Aorta (tissue), 5 donors: ENCODE measurements around the gene MYO9A. TPM values are rescaled to one million over a fixed set of nuclear protein-coding genes. Genes with fewer than 3 reads are reported as not detected.
A peak's percentile ranks its signal among the peaks of the same experiment; 100 is the strongest.

Experiments used
- ATAC-seq: fragments of 200-7000 bp; cut with Tn5 transposase; one replicate; pipeline ENCODE4 v1.9.1; 2022; ENCODE audit warnings: moderate library complexity; ENCODE audit not compliant: low FRiP score
- DNase-seq, 2 donors: peaks; one replicate each; pipeline ENCODE4 v3.0.0-alpha.2; 2020
- H3K27ac ChIP-seq, 2 donors: one replicate each; pipeline ENCODE4 v1.5.1; 2013; ENCODE audit warnings: low read length in 2 of 2, mild to moderate bottlenecking in 2 of 2, moderate library complexity in 2 of 2, control low read depth in 1 of 2, inconsistent platforms in 1 of 2, low read depth in 1 of 2
- H3K27me3 ChIP-seq, 2 donors: one replicate each; pipeline ENCODE4 v1.6.1; 2013; ENCODE audit warnings: control low read depth in 1 of 2, low read length in 1 of 2, mild to moderate bottlenecking in 1 of 2, moderate library complexity in 1 of 2; ENCODE audit not compliant: insufficient read depth in 2 of 2, control insufficient read depth in 1 of 2
- H3K36me3 ChIP-seq, 2 donors: one replicate each; pipeline ENCODE4 v1.6.1; 2013; ENCODE audit warnings: control low read depth in 1 of 2, low read length in 1 of 2, mild to moderate bottlenecking in 1 of 2; ENCODE audit not compliant: insufficient read depth in 2 of 2, control insufficient read depth in 1 of 2
- H3K4me1 ChIP-seq, 2 donors: one replicate each; pipeline ENCODE4 v1.6.1; 2013; ENCODE audit warnings: low read length in 2 of 2, control low read depth in 1 of 2, mild to moderate bottlenecking in 1 of 2, moderate library complexity in 1 of 2; ENCODE audit not compliant: insufficient read depth in 2 of 2, control insufficient read depth in 1 of 2
- H3K4me3 ChIP-seq, 2 donors: one replicate each; pipeline ENCODE4 v1.5.1; 2013; ENCODE audit warnings: low read length in 2 of 2, control low read depth in 1 of 2, mild to moderate bottlenecking in 1 of 2
- H3K9me3 ChIP-seq: one replicate; pipeline ENCODE4 v1.6.1; 2013; ENCODE audit warnings: mild to moderate bottlenecking, low read length; ENCODE audit not compliant: control insufficient read depth
- WGBS, 2 donors: extraction: QIAGEN DNeasy Blood & Tissue Kit; methylation state at CpG; one replicate each; pipeline ENCODE4 v1.1.7; 2013; 5-methylcytosine and 5-hydroxymethylcytosine counted together
- intact Hi-C, 2 donors: fragments of 100-400 bp; cut with DNase I; formaldehyde crosslinking; loops; one replicate each; pipeline versions ENCODE4 v1.14.2 to v1.15.0; 2022
- polyA plus RNA-seq, 2 donors: library from polyadenylated mRNA; stranded (reverse); fragments of 200-250 nt; gene quantifications; one replicate each; pipeline ENCODE4 v1.2.3, GENCODE V29; 2013
- total RNA-seq, 2 donors: library from RNA; stranded (reverse); fragmentation: NEBNext Ultra II Directional; extraction: Animal tissue kit (Norgen Biotek cat#: 25700); gene quantifications; one replicate each; pipeline ENCODE4 v1.2.1, GENCODE V29; 2021
- donor health status: healthy with polysubstance abuse.
- donor health status: Bipolar disorder and iron deficiency.
- donor health status: DM: no; HTN: no; CAD: no.
- donor health status: DM: no; HTN: no; CAD: no.
- donor health status: DM: yes; HTN: yes; CAD: no.

The MYO9A gene
- total and polyA plus RNA-seq, 4 donors: 4.9 to 93.7 (median 44.1) TPM

DNA sequence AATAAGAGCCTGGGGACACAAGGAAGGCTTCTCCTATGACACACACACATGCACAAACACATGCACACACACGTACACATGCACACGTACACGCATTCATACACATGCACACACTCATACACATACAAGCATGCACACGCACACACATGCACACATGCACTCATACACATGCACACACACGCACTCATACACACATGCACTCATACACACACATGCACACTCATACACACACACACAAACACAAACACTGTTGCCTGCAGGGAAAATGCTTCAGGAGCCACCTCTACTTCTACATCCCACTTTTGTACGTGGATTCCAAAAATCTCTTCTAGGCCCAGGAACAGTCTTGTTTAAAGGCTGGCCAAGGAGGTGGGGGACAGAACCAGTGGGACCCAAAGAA lies 328.3 kb downstream of the MYO9A start:
- intact Hi-C loops: no loop called here
- Histone ChIP-seq H3K27me3 (no peaks in the 10 kb centered on the region), H3K36me3 (no peaks in the 10 kb centered on the region), H3K4me1 (peaks cover 0 to 4% of the 10 kb centered on the region in 2 donors), H3K9me3 (no peaks in the 10 kb centered on the region), H3K27ac (no peak overlapping the region), H3K4me3 (no peak overlapping the region)
- 86 to 96% methylated on average over 6 of the region's 6 CpGs for WGBS, 2 donors
- ATAC-seq (no peak), DNase-seq (no peak)

DNA sequence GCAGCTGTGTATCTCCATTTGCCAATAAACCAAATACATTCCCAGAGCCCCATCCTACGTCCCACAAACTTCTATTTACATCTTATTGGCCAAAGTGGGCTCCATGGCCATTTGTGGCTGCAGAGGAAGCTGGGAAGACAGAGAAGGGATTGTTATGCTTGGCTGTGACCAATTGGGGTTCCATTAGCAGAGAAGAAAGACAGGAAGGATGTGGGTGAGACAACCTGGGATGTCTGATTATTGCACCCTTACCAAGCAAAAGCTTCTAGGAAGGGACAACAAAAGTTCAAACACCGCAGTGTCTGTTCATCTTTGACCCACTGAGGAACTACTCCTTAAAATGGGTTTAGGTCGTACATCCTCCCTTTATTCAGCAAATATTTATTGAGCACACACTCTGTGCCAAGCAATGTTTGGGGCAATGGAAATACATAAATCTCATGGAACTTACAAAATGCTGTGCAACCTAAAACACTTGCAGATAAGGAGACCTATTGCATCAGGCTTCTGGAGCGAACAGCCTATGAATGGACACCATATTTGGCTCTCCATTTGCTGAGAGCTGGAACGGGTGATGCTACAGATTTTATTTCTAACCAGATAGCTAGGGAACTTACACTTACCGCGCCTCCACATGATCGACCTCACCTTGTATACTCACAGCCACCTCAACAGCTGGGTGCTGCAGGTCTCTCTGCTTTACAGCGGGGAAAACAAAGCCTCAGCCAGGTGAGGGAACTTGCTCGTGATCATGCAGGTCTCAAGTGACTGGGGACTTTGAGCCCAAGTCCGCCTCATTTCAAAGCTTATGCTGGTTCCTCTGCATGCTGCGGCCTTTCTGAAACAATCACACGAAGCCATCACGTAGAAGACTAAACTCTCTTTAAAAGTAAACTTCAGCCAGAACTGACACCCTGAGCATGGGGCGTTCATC lies 329.0 kb downstream of the MYO9A start:
- intact Hi-C loops: no loop called here
- Histone ChIP-seq H3K27me3 (no peaks in the 10 kb centered on the region), H3K36me3 (no peaks in the 10 kb centered on the region), H3K27ac (no peak overlapping the region), H3K4me1 (peaks cover 0 to 4% of the 10 kb centered on the region in 2 donors), H3K9me3 (no peaks in the 10 kb centered on the region), H3K4me3 (no peak overlapping the region)
- ATAC-seq (no peak), DNase-seq (no peak)
- 86 to 89% methylated on average over 15 of the region's 15 CpGs for WGBS, 2 donors

GRCh38 chr15:71786673-71787072 lies 331.3 kb downstream of the MYO9A start:
- WGBS, 2 donors: 89 to 90% methylated on average over 7 of the region's 7 CpGs
- no peak overlapping the region for H3K27ac ChIP-seq
- ATAC-seq: no peak
- no peaks in the 10 kb centered on the region for H3K4me1 ChIP-seq
- no peak for DNase-seq
- intact Hi-C loops: no loop called here
- no peaks in the 10 kb centered on the region for H3K9me3 ChIP-seq
- no peak overlapping the region for H3K4me3 ChIP-seq
- no peaks in the 10 kb centered on the region for H3K27me3 ChIP-seq
- H3K36me3 ChIP-seq: no peaks in the 10 kb centered on the region

GRCh38 chr15:71785996-71786395 lies 332.0 kb downstream of the MYO9A start:
- intact Hi-C loops: no loop called here
- Histone ChIP-seq H3K4me1 (no peaks in the 10 kb centered on the region), H3K27ac (no peak overlapping the region), H3K36me3 (no peaks in the 10 kb centered on the region), H3K9me3 (no peaks in the 10 kb centered on the region), H3K4me3 (no peak overlapping the region), H3K27me3 (no peaks in the 10 kb centered on the region)
- ATAC-seq (no peak), DNase-seq (no peak)
- WGBS, 2 donors: 87 to 94% methylated on average over 2 of the region's 2 CpGs

DNA sequence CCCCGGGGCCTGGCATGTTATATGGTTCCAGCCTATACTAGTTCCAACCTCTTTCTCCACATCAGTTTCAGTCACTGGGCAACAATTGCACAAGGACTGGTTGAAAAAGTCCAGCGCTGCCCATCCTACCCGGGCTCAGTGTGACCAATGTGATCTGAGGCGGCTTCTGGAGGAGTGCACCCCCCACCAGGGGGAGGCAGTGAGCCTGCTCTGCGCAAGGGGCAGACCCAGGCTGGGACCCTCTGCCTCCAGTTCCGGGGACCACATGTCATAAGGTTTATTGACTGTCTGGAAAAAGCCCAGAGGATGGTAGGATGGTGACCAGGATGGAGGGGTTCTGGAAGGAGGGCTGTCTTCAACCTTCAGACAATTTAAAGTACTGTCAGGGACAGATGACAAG lies 333.2 kb downstream of the MYO9A start:
- WGBS, 2 donors: 75 to 76% methylated on average over 6 of the region's 6 CpGs
- intact Hi-C loops: no loop called here
- ATAC-seq: no peak

DNA sequence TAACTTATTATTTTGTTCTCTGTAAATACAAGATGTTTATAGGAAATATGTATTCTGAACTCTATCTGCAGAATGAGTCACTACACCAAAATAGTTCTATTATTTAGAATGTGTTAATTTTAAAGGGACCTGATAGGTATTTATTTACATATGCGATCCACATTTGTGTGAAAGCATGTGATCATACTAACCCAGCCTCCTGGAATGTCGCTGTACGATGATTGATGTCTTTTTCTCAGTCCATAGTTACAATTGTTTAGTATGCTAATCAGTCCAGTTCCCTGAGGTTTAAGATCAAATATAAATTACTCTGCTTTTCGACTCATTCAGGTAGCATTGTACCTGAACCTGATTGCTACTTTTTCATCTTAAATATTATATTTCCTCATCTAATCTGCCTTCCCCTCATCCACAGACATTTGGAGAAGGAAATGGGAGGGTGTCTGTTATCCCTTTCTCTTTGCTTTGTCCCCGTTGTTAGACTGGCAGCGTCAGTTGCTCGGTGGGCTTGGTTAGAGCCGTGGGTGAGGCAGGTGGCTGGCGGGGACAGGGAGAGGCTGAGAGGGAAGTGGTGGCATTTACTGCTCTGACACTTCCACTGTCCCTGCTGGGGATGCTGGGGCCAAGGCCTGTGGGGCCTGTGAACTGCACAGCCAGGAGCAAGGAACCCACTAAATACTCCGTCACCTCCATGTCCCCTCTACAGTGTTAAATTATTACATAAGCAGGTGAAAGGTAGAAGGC lies 335.4 kb downstream of the MYO9A start:
- Histone ChIP-seq H3K4me3 (no peak overlapping the region), H3K27me3 (no peaks in the 10 kb centered on the region), H3K9me3 (no peaks in the 10 kb centered on the region), H3K27ac (peak overlapping the region in 1 of 2 donors; percentile 49), H3K4me1 (no peaks in the 10 kb centered on the region), H3K36me3 (no peaks in the 10 kb centered on the region)
- intact Hi-C loops: no loop called here
- ATAC-seq: no peak
- 46 to 56% methylated on average over 10 of the region's 10 CpGs for WGBS, 2 donors
- DNase-seq: no peak

More for the DNA sequence above, 333.2 kb downstream of the MYO9A start:
- Histone ChIP-seq H3K9me3 (no peaks in the 10 kb centered on the region), H3K4me1 (no peaks in the 10 kb centered on the region), H3K36me3 (no peaks in the 10 kb centered on the region), H3K27me3 (no peaks in the 10 kb centered on the region), H3K4me3 (no peak overlapping the region), H3K27ac (no peak overlapping the region)
- no peak for DNase-seq

DNA sequence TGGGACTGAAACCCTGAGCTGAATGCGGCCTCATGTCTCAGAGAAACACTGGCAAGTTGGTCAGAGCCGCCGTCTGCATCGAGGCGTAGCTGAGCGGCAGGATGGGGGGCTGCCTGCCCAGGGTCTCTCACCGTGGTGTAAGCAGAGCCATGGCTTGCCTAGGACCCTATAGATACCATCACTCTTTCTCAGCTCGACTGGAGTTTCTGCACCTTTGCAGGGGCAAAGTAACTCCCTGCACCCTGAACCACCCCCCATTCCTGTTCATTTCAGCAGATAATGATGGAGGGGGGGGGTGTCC lies 336.0 kb downstream of the MYO9A start:
- intact Hi-C loops: no loop called here
- WGBS, 2 donors: 82 to 89% methylated on average over 8 of the region's 8 CpGs

DNA sequence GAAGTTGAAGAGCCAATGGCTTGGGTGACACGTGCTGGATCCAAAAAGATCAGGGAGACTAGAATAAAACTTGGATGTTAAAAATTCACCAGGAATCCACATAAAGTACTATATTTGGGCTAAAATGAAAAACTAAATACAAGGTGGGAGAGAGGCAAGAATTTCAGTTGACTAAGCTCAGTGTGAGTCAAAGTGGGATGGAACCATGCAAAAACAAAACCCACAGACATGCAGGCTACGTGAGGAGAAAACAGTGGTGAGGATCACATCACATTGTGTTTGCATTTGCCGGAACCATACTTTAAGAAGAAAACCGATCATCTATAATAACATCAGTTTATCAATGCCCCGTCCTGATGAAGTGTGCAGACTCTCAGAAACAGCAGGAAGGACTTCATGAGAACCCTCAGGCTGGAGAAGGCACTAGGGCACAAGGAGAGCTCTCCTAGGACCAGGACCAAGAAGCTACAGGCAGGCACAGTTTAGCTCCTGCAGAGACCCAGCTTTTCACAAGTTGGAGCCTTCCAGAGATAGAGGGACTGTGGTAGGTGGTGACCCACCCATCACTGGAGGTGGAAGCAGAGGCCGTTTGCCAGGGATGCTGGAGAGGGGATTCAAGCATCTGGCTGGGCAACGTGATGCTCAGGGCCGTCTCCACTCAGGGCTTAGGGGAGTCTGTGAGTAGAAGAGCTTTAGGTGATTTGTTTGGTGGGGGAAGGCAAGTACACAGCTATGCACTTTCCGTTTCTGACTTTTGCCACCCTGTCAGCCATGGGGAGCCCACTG lies 336.6 kb downstream of the MYO9A start:
- Histone ChIP-seq H3K27me3 (no peaks in the 10 kb centered on the region), H3K9me3 (no peaks in the 10 kb centered on the region), H3K4me1 (no peaks in the 10 kb centered on the region), H3K27ac (peak overlapping the region in 1 of 2 donors; percentile 88), H3K36me3 (no peaks in the 10 kb centered on the region), H3K4me3 (no peak overlapping the region)
- no peak for ATAC-seq
- DNase-seq: no peak
- intact Hi-C loops: no loop called here
- WGBS, 2 donors: 63 to 69% methylated on average over 9 of the region's 9 CpGs

More for the DNA sequence above, 336.0 kb downstream of the MYO9A start:
- Histone ChIP-seq H3K4me1 (no peaks in the 10 kb centered on the region), H3K9me3 (no peaks in the 10 kb centered on the region), H3K36me3 (no peaks in the 10 kb centered on the region), H3K4me3 (no peak overlapping the region), H3K27me3 (no peaks in the 10 kb centered on the region), H3K27ac (no peak overlapping the region)
- DNase-seq (no peak), ATAC-seq (no peak)
